DND-41 (cell line): ENCODE measurements around the gene GRIK4.

Experiments used
- ATAC-seq: fragments of 200-7000 bp; cut with Tn5 transposase; 3 replicates; pipeline ENCODE4 v1.9.1; 2021; ENCODE audit warnings: low read depth; ENCODE audit not compliant: insufficient read depth
- DNase-seq: peaks from one replicate; pipeline ENCODE4 v3.0.0-alpha.2; 2020
- H2AFZ ChIP-seq: 2 replicates; pipeline ENCODE4 v1.6.0; 2012; ENCODE audit warnings: low read depth, low read length
- H3K27ac ChIP-seq: 2 replicates; pipeline ENCODE4 v1.5.1; 2012; ENCODE audit warnings: low read length, inconsistent platforms
- H3K27me3 ChIP-seq: fragments of 200-600 bp; sonication (generic); 2 replicates; pipeline ENCODE4 v1.6.0; 2012; ENCODE audit warnings: low read length, mild to moderate bottlenecking, inconsistent platforms; ENCODE audit not compliant: insufficient read depth, poor library complexity
- H3K36me3 ChIP-seq: 2 replicates; pipeline ENCODE4 v1.5.1; 2012; ENCODE audit warnings: low read length, inconsistent platforms; ENCODE audit not compliant: insufficient read depth
- H3K4me1 ChIP-seq: 2 replicates; pipeline ENCODE4 v1.5.1; 2012; ENCODE audit warnings: mild to moderate bottlenecking, low read length; ENCODE audit not compliant: insufficient read depth
- H3K4me2 ChIP-seq: 2 replicates; pipeline ENCODE4 v1.6.0; 2012; ENCODE audit warnings: mild to moderate bottlenecking, moderate library complexity, low read length, inconsistent platforms; ENCODE audit not compliant: insufficient read depth
- H3K4me3 ChIP-seq, 2 experiments: fragments of 200-600 bp in 1 of 2; shearing (Covaris generic) in 1 of 2; 2 replicates each; pipeline ENCODE4 v1.5.1; 2012 to 2016; ENCODE audit warnings: inconsistent platforms in 2 of 2, low read length in 2 of 2, mild to moderate bottlenecking in 2 of 2, low read depth in 1 of 2, moderate library complexity in 1 of 2
- H3K79me2 ChIP-seq: 2 replicates; pipeline ENCODE4 v1.6.0; 2012; ENCODE audit warnings: low read length, inconsistent platforms; ENCODE audit not compliant: insufficient read depth
- H3K9ac ChIP-seq: 2 replicates; pipeline ENCODE4 v1.6.0; 2012; ENCODE audit warnings: low read depth, mild to moderate bottlenecking, inconsistent platforms, low read length, moderate library complexity
- H3K9me3 ChIP-seq: 2 replicates; pipeline ENCODE4 v1.5.1; 2012; ENCODE audit warnings: low read length, moderate library complexity, mild to moderate bottlenecking, inconsistent platforms; ENCODE audit not compliant: insufficient read depth, severe bottlenecking
- H4K20me1 ChIP-seq: 2 replicates; pipeline ENCODE4 v1.6.0; 2012; ENCODE audit warnings: low read length; ENCODE audit not compliant: insufficient read depth
- EZH2 ChIP-seq: IDR thresholded peaks from 3 replicates; pipeline ENCODE4 v1.6.1; 2012; ENCODE audit warnings: borderline replicate concordance, low read depth, mild to moderate bottlenecking, moderate library complexity, low read length, inconsistent platforms; ENCODE audit not compliant: severe bottlenecking
- TF ChIP-seq, protein P1 (sequence below): IDR thresholded peaks from 2 replicates; pipeline ENCODE4 v1.5.1; 2012; ENCODE audit warnings: borderline replicate concordance, low read length, moderate library complexity, mild to moderate bottlenecking; ENCODE audit not compliant: poor library complexity, severe bottlenecking; ENCODE audit errors: extremely low read depth

GRIK4 gene

DNA sequence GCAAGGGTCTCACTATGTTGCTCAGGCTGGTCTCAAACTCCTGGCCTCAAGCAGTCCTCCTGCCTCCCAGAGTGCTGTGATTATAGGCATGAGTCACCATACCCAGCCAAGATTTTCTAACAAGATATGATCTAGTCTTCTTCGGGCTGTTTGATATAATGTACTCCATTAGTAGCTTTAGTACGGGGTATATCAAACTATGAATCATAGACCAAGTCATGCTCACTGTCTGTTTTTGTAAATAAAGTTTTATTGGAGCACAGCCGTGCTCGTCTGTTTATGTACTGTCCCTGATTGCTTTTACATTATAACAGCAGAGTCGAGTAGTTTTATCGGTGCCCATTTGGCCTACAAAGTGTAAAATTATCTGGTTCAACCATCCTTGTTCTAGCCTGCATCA is 43.9 kb upstream of the GRIK4 start:
- ATAC-seq (no peak), DNase-seq (no peak)
- no peak overlapping the region for H3K4me2 ChIP-seq

DNA sequence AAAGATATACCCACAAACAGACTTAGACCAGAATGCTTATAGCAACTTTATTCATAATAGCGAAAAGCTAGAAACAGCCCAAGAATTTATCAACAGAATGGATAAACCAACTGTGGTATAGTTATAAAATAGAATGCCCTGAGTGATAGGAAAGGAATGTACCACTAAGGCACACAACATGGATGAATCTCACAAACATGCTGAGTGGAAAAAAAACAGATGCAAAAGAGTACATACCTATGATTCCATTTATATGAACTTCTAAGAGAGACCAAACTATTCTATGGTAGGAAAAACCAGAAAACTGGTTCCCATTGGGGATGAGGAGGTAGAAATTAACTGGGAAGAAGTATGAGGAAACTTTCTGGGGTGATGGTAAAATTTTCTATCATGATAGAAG is 40.4 kb upstream of the GRIK4 start:
- no peak for ATAC-seq
- TF ChIP-seq, protein P1, sequence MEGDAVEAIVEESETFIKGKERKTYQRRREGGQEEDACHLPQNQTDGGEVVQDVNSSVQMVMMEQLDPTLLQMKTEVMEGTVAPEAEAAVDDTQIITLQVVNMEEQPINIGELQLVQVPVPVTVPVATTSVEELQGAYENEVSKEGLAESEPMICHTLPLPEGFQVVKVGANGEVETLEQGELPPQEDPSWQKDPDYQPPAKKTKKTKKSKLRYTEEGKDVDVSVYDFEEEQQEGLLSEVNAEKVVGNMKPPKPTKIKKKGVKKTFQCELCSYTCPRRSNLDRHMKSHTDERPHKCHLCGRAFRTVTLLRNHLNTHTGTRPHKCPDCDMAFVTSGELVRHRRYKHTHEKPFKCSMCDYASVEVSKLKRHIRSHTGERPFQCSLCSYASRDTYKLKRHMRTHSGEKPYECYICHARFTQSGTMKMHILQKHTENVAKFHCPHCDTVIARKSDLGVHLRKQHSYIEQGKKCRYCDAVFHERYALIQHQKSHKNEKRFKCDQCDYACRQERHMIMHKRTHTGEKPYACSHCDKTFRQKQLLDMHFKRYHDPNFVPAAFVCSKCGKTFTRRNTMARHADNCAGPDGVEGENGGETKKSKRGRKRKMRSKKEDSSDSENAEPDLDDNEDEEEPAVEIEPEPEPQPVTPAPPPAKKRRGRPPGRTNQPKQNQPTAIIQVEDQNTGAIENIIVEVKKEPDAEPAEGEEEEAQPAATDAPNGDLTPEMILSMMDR, result no peak
- TF ChIP-seq EZH2, result no peak
- no peak overlapping the region for H3K9ac ChIP-seq
- no peak overlapping the region for H3K4me3 ChIP-seq
- H3K36me3 ChIP-seq, result no peaks in the 10 kb centered on the region
- no peaks in the 10 kb centered on the region for H3K4me1 ChIP-seq
- no peaks in the 10 kb centered on the region for H3K9me3 ChIP-seq
- H4K20me1 ChIP-seq, result no peaks in the 10 kb centered on the region; the same call in 1 of the 2 replicates
- peaks cover 21% of the 10 kb centered on the region for H3K27me3 ChIP-seq
- no peak overlapping the region for H2AFZ ChIP-seq
- no peak overlapping the region for H3K4me2 ChIP-seq
- no peak for DNase-seq
- no peak overlapping the region for H3K27ac ChIP-seq
- no peaks in the 10 kb centered on the region for H3K79me2 ChIP-seq

More for the DNA sequence above, 43.9 kb upstream of the GRIK4 start:
- no peak overlapping the region for H3K9ac ChIP-seq
- H3K27me3 ChIP-seq, result peaks cover 14% of the 10 kb centered on the region
- no peak overlapping the region for H2AFZ ChIP-seq
- no peaks in the 10 kb centered on the region for H3K9me3 ChIP-seq
- no peaks in the 10 kb centered on the region for H3K4me1 ChIP-seq
- no peaks in the 10 kb centered on the region; the same call in 1 of the 2 replicates for H4K20me1 ChIP-seq
- H3K27ac ChIP-seq, result no peak overlapping the region
- no peaks in the 10 kb centered on the region for H3K79me2 ChIP-seq
- TF ChIP-seq, protein P1, result no peak
- no peak for TF ChIP-seq EZH2
- H3K4me3 ChIP-seq, result no peak overlapping the region
- no peaks in the 10 kb centered on the region for H3K36me3 ChIP-seq

DNA sequence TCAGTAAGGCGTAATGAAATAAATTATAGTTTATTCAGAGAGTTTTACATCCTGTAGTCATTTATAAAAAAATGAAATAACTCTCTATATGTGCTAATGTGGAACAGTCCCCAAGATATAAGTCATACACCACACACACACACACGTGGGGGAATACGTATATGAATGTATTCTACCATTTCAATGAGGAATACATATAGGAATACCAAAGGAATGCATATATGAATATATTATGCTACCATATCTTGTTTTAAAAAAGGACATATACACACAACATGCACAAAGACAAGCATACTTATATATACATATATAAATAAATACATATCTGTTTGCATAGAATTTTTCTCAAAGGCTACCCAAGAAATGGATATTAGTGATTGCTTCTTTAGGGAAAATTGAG is 39.6 kb upstream of the GRIK4 start:
- no peak for ATAC-seq
- no peaks in the 10 kb centered on the region for H3K79me2 ChIP-seq
- DNase-seq, result no peak

More for the DNA sequence above, 39.6 kb upstream of the GRIK4 start:
- Histone ChIP-seq H2AFZ (no peak overlapping the region), H3K4me2 (no peak overlapping the region), H3K27ac (no peak overlapping the region), H3K4me3 (no peak overlapping the region), H3K27me3 (peaks cover 21% of the 10 kb centered on the region), H4K20me1 (no peaks in the 10 kb centered on the region), H3K9me3 (no peaks in the 10 kb centered on the region), H3K4me1 (no peaks in the 10 kb centered on the region), H3K9ac (no peak overlapping the region), H3K36me3 (no peaks in the 10 kb centered on the region)
- TF ChIP-seq, protein P1, result no peak
- TF ChIP-seq EZH2, result no peak
